ENCODE measurements around the gene PRPF38B. TPM values are rescaled to one million over a fixed set of nuclear protein-coding genes. Genes with fewer than 3 reads are reported as not detected.
"Not testable (repeated sequence)": the region's sequence is repeated elsewhere in the genome, so short reads cannot be mapped to it uniquely, and the experiment has no call there.

PRPF38B gene
- total RNA-seq = 96.1 and 98.0 TPM in 2 replicates

DNA sequence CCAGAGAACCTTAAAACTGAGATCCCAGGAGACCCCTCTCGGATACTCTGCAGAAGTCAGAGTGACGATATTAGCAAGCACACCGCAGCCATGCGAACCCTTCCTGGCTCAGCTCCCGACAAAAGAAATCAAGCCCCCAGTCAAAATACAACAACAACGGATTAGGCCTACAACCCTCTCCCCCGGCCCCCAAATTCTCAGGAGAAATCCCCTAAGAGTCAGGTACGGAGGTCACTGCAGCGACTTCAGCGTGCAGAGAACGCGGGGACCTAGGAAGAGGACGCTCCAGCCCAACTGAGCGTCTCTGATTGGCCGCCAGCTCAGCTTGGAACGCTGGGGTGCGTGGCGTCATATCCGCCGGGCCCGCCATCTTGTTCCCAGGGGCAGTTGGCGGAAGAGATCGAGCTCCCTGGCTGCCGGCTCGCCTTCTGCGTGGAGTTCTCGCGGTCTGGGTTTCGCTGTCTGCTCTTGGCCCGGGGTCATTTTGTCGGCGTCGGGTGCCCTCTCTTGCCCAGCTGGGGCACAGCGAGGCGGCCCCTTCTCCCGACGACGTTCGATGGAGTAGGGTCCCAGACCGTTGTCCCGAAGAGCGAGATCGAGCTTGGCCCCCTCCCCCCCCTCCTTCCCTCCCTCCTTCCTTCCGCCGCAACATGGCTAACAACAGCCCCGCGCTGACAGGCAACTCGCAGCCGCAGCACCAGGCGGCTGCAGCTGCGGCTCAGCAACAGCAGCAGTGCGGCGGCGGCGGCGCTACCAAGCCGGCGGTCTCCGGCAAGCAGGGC lies at the start of gene PRPF38B:
TSS of gene PRPF38B (plus strand) at position 369 of the 782 bp plus-strand sequence. CDS start at position 651, 282 bp downstream.
- intact Hi-C loops (cut with micrococcal nuclease) = loop anchor here (1.0 to 5.0 kb wide), 15 partner anchors 17 to 1635 kb away; partner anchors contain the start of genes CLCC1, EEIG2, GNAI3 and GPSM2

GRCh38 chr1:108643492-108644335 lies 48.4 kb upstream of the PRPF38B start:
- intact Hi-C loops (cut with micrococcal nuclease) = loop anchor here (1.0 to 2.0 kb wide), 9 partner anchors 52 to 861 kb away; partner anchors contain the start of gene STXBP3

DNA sequence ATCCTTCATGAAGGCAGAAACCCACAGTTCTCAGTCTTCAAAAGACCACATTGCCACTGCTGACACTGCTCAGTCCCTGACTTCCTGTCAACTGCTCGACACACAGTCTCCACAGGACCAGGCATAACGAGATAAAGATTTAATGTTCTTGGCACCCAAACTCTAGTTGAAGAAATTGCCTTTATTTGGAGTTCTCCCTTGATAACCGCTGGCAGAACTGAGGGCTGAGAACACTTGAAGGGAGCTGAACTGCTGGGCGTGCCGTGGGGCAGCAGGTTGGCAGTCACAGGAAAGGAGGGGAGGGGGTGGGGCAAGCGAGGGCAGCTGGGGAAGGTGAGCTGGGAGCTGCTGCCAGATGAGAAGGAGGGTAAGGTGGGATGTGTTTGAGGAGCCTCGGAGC lies 47.1 kb upstream of the PRPF38B start:
- intact Hi-C loops (cut with micrococcal nuclease) = loop anchor here (1.0 to 5.0 kb wide), 4 partner anchors 46 to 859 kb away; no protein-coding TSS in a partner anchor

GRCh38 chr1:108645564-108646184 lies 46.4 kb upstream of the PRPF38B start:
- intact Hi-C loops (cut with micrococcal nuclease) = loop anchor here (1.0 to 5.0 kb wide), 6 partner anchors 16 to 683 kb away; partner anchors contain the start of genes HENMT1 and SLC25A24

GRCh38 chr1:108646265-108646647 lies 45.9 kb upstream of the PRPF38B start:
- intact Hi-C loops (cut with micrococcal nuclease) = loop anchor here (1.0 to 5.0 kb wide), 5 partner anchors 15 to 684 kb away; partner anchors contain the start of genes HENMT1 and SLC25A24

DNA sequence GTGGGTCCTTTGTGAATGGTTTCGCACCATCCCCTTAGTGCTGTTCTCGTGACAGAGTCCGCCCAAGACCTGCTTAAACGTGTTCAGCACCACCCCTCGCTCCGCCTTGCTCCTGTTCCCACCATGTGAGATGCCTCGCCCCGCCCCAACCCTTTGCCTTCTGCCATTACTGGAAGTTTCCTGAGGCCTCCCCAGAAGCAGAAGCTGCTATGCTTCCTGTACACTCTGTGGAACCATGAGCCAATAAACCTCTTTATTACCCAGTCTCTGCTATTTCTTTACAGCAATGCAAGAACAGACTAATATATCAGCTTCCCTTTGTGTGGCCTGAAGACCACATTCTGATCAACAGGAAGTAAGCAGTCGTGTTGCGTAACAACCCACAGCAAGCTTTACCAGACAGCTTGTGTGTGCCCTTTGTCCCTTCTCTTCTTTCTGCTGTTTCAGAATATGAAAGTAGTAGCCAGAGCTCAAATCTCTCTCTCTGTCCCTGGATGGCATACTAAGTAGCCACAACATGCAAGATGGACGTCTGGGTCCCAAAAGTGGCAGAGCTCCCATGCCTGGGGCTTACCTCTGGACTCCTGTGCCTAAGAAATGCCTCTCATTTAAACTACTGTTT lies 45.4 kb upstream of the PRPF38B start:
- intact Hi-C loops (cut with micrococcal nuclease) = loop anchor here (1.0 to 5.0 kb wide), 6 partner anchors 9 to 684 kb away; partner anchors contain the start of genes HENMT1 and SLC25A24

DNA sequence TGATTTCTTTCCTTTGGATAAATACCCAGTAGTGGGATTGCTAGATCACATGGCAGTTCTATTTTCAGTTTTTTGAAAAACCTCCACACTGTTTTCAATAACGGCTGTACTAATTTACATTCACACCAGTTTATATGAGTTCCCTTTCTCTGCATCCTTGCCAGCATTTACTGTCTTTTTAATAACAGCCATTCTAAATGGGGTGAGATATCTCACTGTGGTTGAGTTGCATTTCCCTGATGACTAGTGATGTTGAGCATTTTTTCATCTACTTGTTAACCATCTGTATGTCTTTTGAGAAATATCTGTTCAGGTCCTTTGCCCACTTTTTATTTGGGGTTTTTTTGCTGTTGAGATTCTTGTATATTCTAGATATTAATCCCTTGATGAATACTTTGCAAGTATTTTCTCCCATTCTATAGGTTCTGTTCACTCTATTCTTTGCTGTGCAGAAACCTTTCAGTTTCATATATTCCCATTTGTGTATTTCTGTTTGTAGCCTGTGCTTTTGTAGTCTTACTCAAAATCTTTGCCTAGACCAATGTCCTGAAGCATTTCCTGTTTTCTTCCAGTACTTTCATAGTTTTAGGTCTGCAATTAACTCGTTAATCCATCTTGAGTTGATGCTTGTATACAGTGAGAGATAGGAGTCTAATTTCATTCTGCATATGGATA lies 38.5 kb upstream of the PRPF38B start:
- intact Hi-C loops (cut with micrococcal nuclease) = no loop called here

GRCh38 chr1:108657356-108658080 lies 34.6 kb upstream of the PRPF38B start:
- intact Hi-C loops (cut with micrococcal nuclease) = no loop called here

- intact Hi-C loops (cut with micrococcal nuclease) = loop anchor here (1.0 to 5.0 kb wide), 5 partner anchors 15 to 459 kb away; partner anchors contain the start of gene SLC25A24
Observed at GRCh38 chr1:108661030-108661609, 31.0 kb upstream of the PRPF38B start, which contains the start of gene HENMT1. TSS of gene HENMT1 (minus strand) at chr1:108661093. CDS start at chr1:108659884, 1,209 bp downstream.

DNA sequence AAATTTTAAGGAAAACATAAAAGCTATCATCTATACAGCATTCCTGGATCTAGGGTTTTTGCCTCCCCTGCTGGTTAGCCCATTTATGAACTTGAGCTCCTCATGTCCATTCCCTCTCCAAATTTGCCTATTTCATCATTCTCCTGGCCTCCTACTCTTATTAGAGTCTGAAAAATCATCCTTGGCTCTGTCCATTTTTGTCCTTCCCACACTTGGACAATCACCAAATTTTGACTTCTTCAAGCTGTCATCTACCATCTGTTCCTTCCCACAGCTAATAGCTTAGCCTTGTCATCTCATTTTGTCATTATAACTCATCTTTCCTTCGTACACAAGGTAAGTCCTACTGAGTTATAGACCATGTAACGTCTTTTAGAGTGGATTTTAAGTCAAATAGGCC lies 29.0 kb upstream of the PRPF38B start:
- intact Hi-C loops (cut with micrococcal nuclease) = loop anchor here (5.0 kb wide), 1 partner anchor 461 kb away; the partner anchor contains the start of gene SLC25A24

DNA sequence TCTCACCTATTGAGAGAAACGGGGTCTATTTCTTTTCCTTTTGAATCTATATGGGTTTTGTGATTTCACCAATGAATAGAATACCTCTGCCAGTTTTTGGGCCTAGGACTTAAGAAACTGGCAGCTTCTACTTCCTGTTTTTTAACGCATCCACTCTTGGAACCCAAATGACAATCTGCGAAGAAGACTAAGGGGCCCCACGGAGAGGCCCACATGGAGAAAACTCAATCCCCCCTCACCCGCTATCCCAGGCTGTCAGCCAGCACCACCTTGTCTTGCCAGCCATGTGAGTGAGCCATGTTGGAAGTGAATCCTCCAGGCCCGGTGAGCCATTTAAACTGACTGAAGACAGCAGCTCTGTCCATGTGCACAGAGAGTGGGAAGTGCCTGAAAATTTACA lies 27.6 kb upstream of the PRPF38B start:
- intact Hi-C loops (cut with micrococcal nuclease) = loop anchor here (5.0 kb wide), 1 partner anchor 462 kb away; the partner anchor contains the start of gene SLC25A24

DNA sequence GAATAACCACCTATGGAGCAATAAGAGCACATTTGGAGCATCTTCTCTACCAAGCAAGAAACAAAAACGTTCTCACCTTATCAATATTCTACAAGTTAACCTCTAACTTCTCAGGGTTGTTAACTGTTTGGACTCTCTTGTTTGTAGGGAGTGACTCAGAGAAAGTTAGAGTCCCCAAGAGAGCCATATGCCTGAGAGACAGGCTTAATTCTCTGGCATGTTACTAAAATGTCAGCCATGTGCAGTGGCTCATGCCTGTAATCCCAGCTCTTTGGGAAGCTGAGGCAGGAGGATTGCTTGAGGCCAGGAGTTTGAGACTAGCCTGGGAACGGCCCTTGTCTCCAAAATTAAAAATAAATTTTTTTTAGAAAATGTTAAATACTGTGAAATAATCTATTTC lies 27.0 kb upstream of the PRPF38B start:
- intact Hi-C loops (cut with micrococcal nuclease) = no loop called here

DNA sequence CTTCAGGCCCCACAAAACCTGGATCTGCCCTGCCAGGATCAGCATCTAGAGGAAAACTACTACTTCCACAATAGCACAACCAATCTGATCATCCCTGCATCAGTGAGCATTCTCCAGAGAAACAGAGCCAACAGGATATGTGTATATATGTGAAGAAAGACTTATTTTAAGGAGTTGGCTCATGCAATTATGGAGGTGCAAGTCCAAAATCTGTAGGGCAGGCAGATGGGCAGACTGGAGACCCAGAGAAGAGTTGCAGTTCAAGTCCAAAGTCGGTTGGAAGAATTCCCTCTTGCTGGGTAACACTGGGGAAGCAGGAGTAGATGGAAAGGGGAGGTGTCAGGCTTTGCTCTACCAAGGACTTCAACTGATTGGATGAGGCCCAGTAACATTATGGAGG lies 26.3 kb upstream of the PRPF38B start:
- intact Hi-C loops (cut with micrococcal nuclease) = no loop called here

- intact Hi-C loops (cut with micrococcal nuclease) = not testable (repeated sequence)
Observed at GRCh38 chr1:108667422-108667821, 24.7 kb upstream of the PRPF38B start.

GRCh38 chr1:108668777-108669176 lies 23.3 kb upstream of the PRPF38B start:
- intact Hi-C loops (cut with micrococcal nuclease) = no loop called here

DNA sequence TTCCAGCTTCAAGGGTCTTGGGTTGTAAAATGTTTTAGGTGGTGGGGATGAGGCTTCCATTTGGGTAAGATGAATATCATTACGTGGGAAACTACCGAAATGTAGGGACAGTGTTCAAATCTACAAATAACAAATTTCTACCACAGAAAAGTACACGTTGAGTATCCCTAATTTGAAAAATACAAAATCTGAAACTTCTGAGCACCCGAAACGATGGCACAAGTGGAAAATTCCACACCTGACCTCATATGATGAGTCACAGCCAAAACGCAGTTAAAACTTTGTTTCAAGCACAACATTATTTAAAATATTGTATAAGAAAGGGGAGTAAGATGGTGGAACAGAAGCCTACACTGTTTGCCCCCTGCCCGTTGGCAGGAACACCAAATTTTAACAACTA lies 22.4 kb upstream of the PRPF38B start:
- intact Hi-C loops (cut with micrococcal nuclease) = no loop called here

DNA sequence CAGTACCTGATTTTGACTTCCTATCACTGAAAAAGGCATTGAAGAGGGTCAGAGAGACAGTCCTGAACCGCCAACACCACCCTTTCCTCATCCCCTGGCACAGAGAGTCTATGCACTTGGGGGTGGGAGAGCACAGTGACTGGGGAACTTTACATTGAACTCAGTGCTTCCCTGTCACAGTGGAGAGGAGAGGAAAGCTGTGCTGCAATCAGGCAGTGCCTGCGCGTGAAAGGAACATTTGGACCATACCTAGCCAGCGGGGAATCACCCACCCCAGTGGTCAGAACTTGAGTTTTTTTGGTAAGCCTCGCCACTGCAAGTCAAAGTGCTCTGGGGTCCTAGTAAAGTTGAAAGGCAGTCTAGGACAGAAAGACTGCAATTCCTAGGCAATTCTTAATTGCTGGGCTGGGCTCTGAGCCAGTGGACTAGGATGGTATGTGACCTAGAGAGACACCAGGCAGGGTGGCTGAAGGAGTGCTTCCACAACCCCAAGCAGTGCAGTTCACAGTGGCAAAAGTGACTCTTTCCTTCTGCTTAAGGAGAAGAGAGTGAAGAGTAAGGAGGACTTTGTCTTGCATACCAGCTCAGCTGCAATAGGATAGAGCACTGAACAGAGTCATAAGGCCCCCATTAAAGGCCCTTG lies 21.9 kb upstream of the PRPF38B start:
- intact Hi-C loops (cut with micrococcal nuclease) = no loop called here

DNA sequence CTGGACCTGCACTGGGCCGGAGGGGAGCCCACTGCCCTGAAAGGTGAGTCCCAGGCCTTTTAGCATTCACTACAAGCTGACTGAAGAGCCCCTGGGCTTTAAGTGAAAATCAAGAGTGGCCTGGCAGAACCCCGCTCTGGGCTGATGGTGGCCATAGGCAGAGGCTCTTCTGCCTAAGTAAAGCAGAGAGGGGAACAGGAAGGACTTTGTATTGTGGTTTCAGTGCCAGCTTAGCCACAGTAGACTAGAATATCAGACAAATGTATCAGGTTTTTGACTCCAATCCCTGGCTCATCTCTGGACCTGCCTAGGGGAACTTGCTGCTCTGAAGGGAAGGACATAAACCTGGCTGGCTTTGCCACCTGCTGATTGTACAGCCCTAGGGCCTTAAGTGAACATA lies 21.0 kb upstream of the PRPF38B start:
- intact Hi-C loops (cut with micrococcal nuclease) = no loop called here
